T-helper 17 cell (primary cell): ENCODE measurements around the gene CGB7. TPM values are rescaled to one million over a fixed set of nuclear protein-coding genes. Genes with fewer than 3 reads are reported as not detected.

Experiments used
- ATAC-seq: fragments of 150-1000 bp; cut with Tn5 transposase; 2 replicates; pipeline ENCODE4 v1.10.0; 2021; ENCODE audit warnings: mild to moderate bottlenecking, moderate library complexity
- DNase-seq, 3 donors: peaks; one replicate each; pipeline versions ENCODE4 v3.0.0 to v3.0.0-alpha.2; 2020 to 2021
- H3K9me3 ChIP-seq: one replicate; pipeline ENCODE4 v1.7.0; 2013; ENCODE audit warnings: low read length, mild to moderate bottlenecking; ENCODE audit not compliant: control insufficient read depth, poor library complexity, severe bottlenecking
- H3K27ac Mint-ChIP-seq: one replicate; pipeline ENCODE4 v1.8.0; 2022; ENCODE audit warnings: mild to moderate bottlenecking, moderate library complexity, mixed read lengths
- H3K27me3 Mint-ChIP-seq: one replicate; pipeline ENCODE4 v1.8.0; 2022; ENCODE audit warnings: mixed read lengths
- H3K36me3 Mint-ChIP-seq: one replicate; pipeline ENCODE4 v1.8.0; 2022; ENCODE audit warnings: low read depth, mixed read lengths
- H3K4me1 Mint-ChIP-seq: one replicate; pipeline ENCODE4 v1.8.0; 2022; ENCODE audit warnings: mild to moderate bottlenecking, mixed read lengths
- H3K4me3 Mint-ChIP-seq: one replicate; pipeline ENCODE4 v1.8.0; 2022; ENCODE audit warnings: mild to moderate bottlenecking, moderate library complexity, mixed read lengths
- total RNA-seq, 4 donors: library from RNA in 2 of 4; stranded (reverse) in 2 of 4; gene quantifications; one replicate each; pipeline ENCODE4 v1.2.3 and lab custom pipeline; 2022 to 2026

CGB7 gene
- not detected for total RNA-seq
- total RNA-seq (lab: John Stamatoyannopoulos, UW) = 0 reads per million in 2 donors

- Mint-ChIP-seq H3K4me1 (peaks cover 20% of the 10 kb centered on the region), H3K27me3 (peaks cover 44% of the 10 kb centered on the region), H3K36me3 (peaks cover 9% of the 10 kb centered on the region), H3K4me3 (peak within 1 kb of the TSS; percentile 96), H3K27ac (peak within 1 kb of the TSS; percentile 68)
- H3K9me3 ChIP-seq = no peaks in the 10 kb centered on the region
- DNase-seq (peak; percentile 20 to 45 (median 34)), ATAC-seq (peak; percentile 37)
These were observed at the start of gene CGB7 for GRCh38 chr19:49057636-49058234. TSS of gene CGB7 (minus strand) at chr19:49057749. CDS start at chr19:49055375, 2,374 bp downstream.

DNA sequence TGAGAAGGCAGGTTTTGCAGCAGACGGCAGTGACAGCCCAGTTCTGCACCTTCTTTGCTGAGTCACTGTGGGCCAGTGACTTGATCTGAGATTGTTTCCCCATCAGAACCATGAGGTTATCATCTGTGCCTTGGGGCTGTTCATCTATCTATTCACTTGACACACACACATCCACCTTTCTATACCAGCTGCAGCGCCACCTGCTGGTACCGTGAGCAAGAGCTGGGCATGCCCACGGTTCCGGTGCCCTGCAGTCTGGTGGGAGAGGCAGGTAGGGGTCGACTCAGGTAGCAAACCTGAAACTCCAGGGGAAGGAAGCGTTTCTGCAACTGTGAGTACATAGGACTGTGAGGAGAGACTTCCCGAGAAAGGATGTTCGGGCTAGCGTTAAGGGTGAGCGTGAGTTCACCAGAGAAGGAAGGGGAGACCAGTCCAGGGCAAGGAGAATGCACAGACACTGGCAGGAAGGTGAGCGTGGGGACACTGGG, 49.1 kb upstream of the CGB7 start:
- Mint-ChIP-seq H3K27me3 (no peaks in the 10 kb centered on the region), H3K36me3 (peaks cover 8% of the 10 kb centered on the region), H3K27ac (peak overlapping the region; percentile 2), H3K4me3 (no peak overlapping the region), H3K4me1 (peaks cover 9% of the 10 kb centered on the region)
- DNase-seq (peak; percentile 38 to 65 (median 47)), ATAC-seq (peak; percentile 76)
- H3K9me3 ChIP-seq = no peaks in the 10 kb centered on the region

GRCh38 chr19:49104229-49104864, 46.8 kb upstream of the CGB7 start:
- DNase-seq (no peak), ATAC-seq (no peak)
- H3K4me1 Mint-ChIP-seq = peaks cover 16% of the 10 kb centered on the region
- no peak overlapping the region for H3K4me3 Mint-ChIP-seq
- H3K27ac Mint-ChIP-seq = peak overlapping the region; percentile 79
- H3K36me3 Mint-ChIP-seq = peaks cover 12% of the 10 kb centered on the region
- no peaks in the 10 kb centered on the region for H3K27me3 Mint-ChIP-seq
- no peaks in the 10 kb centered on the region for H3K9me3 ChIP-seq

GRCh38 chr19:49103331-49104085, 46.0 kb upstream of the CGB7 start:
- no peak for DNase-seq
- Mint-ChIP-seq H3K27me3 (no peaks in the 10 kb centered on the region), H3K36me3 (peaks cover 12% of the 10 kb centered on the region), H3K4me1 (peaks cover 16% of the 10 kb centered on the region), H3K27ac (no peak overlapping the region), H3K4me3 (no peak overlapping the region)
- no peaks in the 10 kb centered on the region for H3K9me3 ChIP-seq
- no peak for ATAC-seq

- H3K27ac Mint-ChIP-seq = no peak overlapping the region
- peaks cover 12% of the 10 kb centered on the region for H3K36me3 Mint-ChIP-seq
- H3K4me3 Mint-ChIP-seq = no peak overlapping the region
- DNase-seq (no peak), ATAC-seq (no peak)
- H3K27me3 Mint-ChIP-seq = no peaks in the 10 kb centered on the region
- H3K4me1 Mint-ChIP-seq = peaks cover 18% of the 10 kb centered on the region
- no peaks in the 10 kb centered on the region for H3K9me3 ChIP-seq
These were observed 44.8 kb upstream of the CGB7 start for GRCh38 chr19:49102303-49102702.

DNA sequence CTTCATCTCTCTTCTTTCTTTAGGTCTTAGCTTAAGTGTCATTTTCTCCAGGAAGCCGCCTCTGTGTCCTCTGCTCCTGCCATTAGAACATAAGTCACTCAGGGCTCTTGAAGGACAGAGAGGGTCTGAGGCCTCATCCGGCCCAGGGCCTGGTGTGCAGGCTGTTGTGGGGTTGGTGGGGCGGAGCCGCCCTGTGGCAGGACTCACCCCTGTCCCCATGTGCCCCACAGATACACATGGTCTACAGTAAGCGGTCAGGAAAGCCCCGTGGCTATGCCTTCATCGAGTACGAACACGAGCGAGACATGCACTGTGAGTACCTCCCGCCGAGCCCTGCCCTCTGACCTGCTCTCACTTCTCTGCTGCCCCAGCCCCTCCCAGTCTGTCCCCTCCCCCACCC, 43.6 kb upstream of the CGB7 start:
- Mint-ChIP-seq H3K36me3 (peaks cover 7% of the 10 kb centered on the region), H3K4me3 (no peak overlapping the region), H3K27ac (peak overlapping the region; percentile 68), H3K27me3 (no peaks in the 10 kb centered on the region), H3K4me1 (peaks cover 13% of the 10 kb centered on the region)
- no peak for ATAC-seq
- no peak for DNase-seq
- H3K9me3 ChIP-seq = no peaks in the 10 kb centered on the region

GRCh38 chr19:49098795-49099194, 41.2 kb upstream of the CGB7 start:
- H3K27me3 Mint-ChIP-seq = no peaks in the 10 kb centered on the region
- no peaks in the 10 kb centered on the region for H3K9me3 ChIP-seq
- no peak for DNase-seq
- ATAC-seq = no peak
- H3K36me3 Mint-ChIP-seq = peaks cover 4% of the 10 kb centered on the region
- H3K4me3 Mint-ChIP-seq = no peak overlapping the region
- H3K4me1 Mint-ChIP-seq = peaks cover 16% of the 10 kb centered on the region
- H3K27ac Mint-ChIP-seq = peak overlapping the region; percentile 41

DNA sequence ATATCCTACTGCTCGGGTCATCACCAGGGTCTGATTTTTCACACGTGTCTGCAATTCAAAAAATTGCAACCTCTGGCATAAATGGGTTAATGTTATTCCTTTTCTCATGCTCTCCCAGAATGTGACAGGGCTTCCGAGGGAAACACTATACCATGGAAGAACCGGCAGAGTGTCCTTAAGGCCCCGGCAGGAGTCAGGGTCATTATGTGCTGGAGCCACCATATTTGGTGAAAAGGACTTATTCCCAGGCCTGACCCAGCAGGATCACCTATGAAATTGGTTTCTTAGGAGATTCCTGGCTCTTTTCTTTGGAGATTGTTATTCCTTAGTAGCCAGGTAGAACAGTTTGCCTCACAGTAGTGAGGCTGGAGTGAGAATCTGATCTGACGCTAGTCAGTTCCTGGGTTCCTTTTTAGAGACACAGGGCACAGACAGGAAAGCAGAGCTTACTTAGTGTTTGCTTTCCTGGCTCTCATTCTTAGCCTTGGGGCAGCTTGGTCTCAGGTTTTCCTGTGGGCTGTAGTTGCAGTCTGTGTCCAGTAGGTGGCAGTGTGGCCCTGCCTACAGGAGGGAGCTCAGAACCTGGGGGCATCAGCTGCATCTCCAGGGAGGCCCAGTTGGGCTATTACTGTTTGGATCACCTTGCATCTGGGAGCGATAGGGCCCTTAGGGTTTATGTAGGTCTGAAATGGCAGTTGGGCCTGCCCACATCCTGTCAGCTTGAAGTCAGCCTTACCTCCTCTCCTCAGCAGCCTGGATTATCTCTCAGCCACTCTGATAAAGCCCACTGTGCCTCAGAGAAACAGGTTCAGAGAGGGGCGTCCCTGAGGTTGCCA, 40.1 kb upstream of the CGB7 start:
- DNase-seq (peak; percentile 48 to 71 (median 58)), ATAC-seq (peak; percentile 92)
- H3K36me3 Mint-ChIP-seq = peaks cover 6% of the 10 kb centered on the region
- no peak overlapping the region for H3K27ac Mint-ChIP-seq
- H3K27me3 Mint-ChIP-seq = no peaks in the 10 kb centered on the region
- peaks cover 16% of the 10 kb centered on the region for H3K4me1 Mint-ChIP-seq
- no peak overlapping the region for H3K4me3 Mint-ChIP-seq
- H3K9me3 ChIP-seq = no peaks in the 10 kb centered on the region

- H3K9me3 ChIP-seq = no peaks in the 10 kb centered on the region
- Mint-ChIP-seq H3K27me3 (no peaks in the 10 kb centered on the region), H3K27ac (no peak overlapping the region), H3K4me3 (no peak overlapping the region), H3K36me3 (peaks cover 2% of the 10 kb centered on the region), H3K4me1 (peaks cover 18% of the 10 kb centered on the region)
- ATAC-seq (no peak), DNase-seq (no peak)
These were observed 37.2 kb upstream of the CGB7 start for GRCh38 chr19:49094505-49095482.

- DNase-seq (no peak), ATAC-seq (no peak)
- H3K4me1 Mint-ChIP-seq = peaks cover 23% of the 10 kb centered on the region
- H3K36me3 Mint-ChIP-seq = peaks cover 2% of the 10 kb centered on the region
- no peaks in the 10 kb centered on the region for H3K27me3 Mint-ChIP-seq
- no peaks in the 10 kb centered on the region for H3K9me3 ChIP-seq
- H3K27ac Mint-ChIP-seq = no peak overlapping the region
- H3K4me3 Mint-ChIP-seq = no peak overlapping the region
These were observed 35.1 kb upstream of the CGB7 start for GRCh38 chr19:49092686-49093085.

GRCh38 chr19:49091391-49092038, 34.0 kb upstream of the CGB7 start:
- peaks cover 30% of the 10 kb centered on the region for H3K4me1 Mint-ChIP-seq
- no peak for DNase-seq
- H3K4me3 Mint-ChIP-seq = no peak overlapping the region

More at GRCh38 chr19:49091391-49092038, 34.0 kb upstream of the CGB7 start:
- ATAC-seq = peak; percentile 57
- no peaks in the 10 kb centered on the region for H3K27me3 Mint-ChIP-seq
- peak overlapping the region; percentile 39 for H3K27ac Mint-ChIP-seq
- H3K36me3 Mint-ChIP-seq = peaks cover 6% of the 10 kb centered on the region
- H3K9me3 ChIP-seq = no peaks in the 10 kb centered on the region
